T47D (cell line): ENCODE measurements around the gene MCRIP2.

ENCODE experiments used
- DNase-seq, 2 experiments: peaks; one replicate each; pipeline versions ENCODE4 v3.0.0 to v3.0.0-alpha.2; 2011 to 2012; ENCODE audit warnings: low read depth in 1 of 2, low spot score in 1 of 2
- JUND ChIP-seq: IDR thresholded peaks from 2 replicates; pipeline ENCODE4 v1.6.1; 2012; ENCODE audit warnings: low read depth
- in situ Hi-C: cut with HindIII; loops from 2 replicates; pipeline ENCODE4 v1.10.0; 2016; ENCODE audit warnings: low sequenced_read_pairs, low pct_unique_long_range_greater_than_20kb

Gene MCRIP2

DNA sequence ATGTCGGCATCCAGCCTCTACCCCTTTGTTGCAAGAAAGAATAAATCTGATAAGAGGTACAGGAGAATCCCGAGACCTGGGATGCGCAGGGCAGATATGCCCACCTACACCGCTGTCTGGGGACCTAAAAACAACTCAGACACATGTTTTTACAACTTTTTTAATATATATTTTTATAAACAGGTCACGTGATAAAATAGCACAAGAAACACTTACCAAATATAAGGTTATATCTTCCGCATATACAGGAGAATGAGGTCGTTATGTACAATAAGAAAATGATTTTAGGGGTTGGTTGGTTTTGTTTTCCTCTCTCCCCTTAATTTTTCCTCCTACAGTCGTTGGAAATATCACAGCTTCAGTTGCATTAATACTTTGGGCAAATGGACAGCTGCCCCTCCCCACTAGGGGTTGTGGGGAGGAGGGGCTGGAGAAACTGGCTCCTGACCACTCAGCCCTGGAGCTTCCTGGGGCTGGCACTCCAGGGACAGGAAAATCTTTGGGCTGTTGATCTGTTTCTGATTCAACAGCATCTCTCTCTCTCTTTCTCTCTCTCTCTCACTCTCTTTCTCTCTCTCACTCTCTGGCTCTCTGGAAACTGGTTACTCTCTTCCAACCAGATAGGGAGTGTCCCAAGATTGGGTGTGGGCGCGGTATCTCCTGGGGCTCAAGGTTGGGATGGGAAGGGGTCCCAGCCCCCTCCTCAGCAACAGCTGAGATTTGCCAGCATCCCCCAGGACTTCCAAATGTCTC lies 50.9 kb downstream of the MCRIP2 start:
- no peak for DNase-seq
- no peak for TF ChIP-seq JUND
- in situ Hi-C loops = no loop called here

- DNase-seq = no peak
- no peak for TF ChIP-seq JUND
- in situ Hi-C loops = no loop called here
Observed at GRCh38 chr16:693364-693763, 51.7 kb downstream of the MCRIP2 start.

DNA sequence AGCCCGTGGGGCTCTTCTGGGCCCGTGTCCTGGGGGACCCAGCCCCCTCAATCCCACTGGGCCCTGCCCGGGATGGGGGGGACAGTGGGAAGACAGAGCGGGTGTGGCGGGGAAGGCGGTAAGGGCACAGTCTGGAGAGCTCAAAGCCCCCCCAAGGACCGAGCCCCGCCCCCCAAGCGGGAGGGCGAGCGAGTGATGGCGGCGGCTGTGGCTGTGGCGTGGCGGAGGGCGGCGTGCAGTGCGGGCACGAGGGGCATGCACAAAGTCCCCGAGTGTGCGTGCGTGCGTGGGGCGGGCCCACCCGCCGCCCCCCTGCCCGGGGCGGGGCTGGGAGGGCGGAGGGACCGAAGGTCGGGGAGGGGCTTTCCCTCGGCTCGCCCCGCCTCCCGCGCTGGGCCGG lies 52.1 kb downstream of the MCRIP2 start:
- in situ Hi-C loops = no loop called here
- no peak for DNase-seq
- TF ChIP-seq JUND = no peak

GRCh38 chr16:694187-694862 lies 52.7 kb downstream of the MCRIP2 start:
- no peak for DNase-seq
- in situ Hi-C loops = no loop called here
- no peak for TF ChIP-seq JUND

GRCh38 chr16:694863-695354 lies 53.3 kb downstream of the MCRIP2 start:
- no peak for TF ChIP-seq JUND
- no peak for DNase-seq
- in situ Hi-C loops = no loop called here

- no peak for DNase-seq
- in situ Hi-C loops = no loop called here
- TF ChIP-seq JUND = no peak
Observed at GRCh38 chr16:695355-696089, 53.9 kb downstream of the MCRIP2 start.
